GM12891 (cell line): ENCODE measurements around the gene PDXDC1.
"Not testable (repeated sequence)": the region's sequence is repeated elsewhere in the genome, so short reads cannot be mapped to it uniquely, and the experiment has no call there.

Experiments
- DNase-seq: peaks from one replicate; pipeline ENCODE4 v3.0.0; 2011; ENCODE audit warnings: low spot score; ENCODE audit not compliant: insufficient read length
- FAIRE-seq: peaks from 2 replicates; lab custom pipeline; 2011; peaks lifted over from hg19 to GRCh38; lab: Jason Lieb, UNC
- PAX5 ChIP-seq: IDR thresholded peaks from 2 replicates; pipeline ENCODE4 v1.6.1; 2011; ENCODE audit warnings: low read length, moderate library complexity, mild to moderate bottlenecking; ENCODE audit not compliant: insufficient read depth, severe bottlenecking
- POLR2A ChIP-seq: IDR thresholded peaks from 2 replicates; pipeline ENCODE4 v1.6.1; 2011; ENCODE audit warnings: low read depth, low read length, control low read depth
- POLR2AphosphoS5 ChIP-seq: IDR thresholded peaks from 2 replicates; pipeline ENCODE4 v1.6.1; 2011; ENCODE audit warnings: low read depth, low read length, control low read depth
- POU2F2 ChIP-seq: IDR thresholded peaks from 2 replicates; pipeline ENCODE4 v1.6.1; 2011; ENCODE audit warnings: low read depth, mild to moderate bottlenecking, control low read depth, low read length, moderate library complexity
- SPI1 ChIP-seq: IDR thresholded peaks from 2 replicates; pipeline ENCODE4 v1.6.1; 2011; ENCODE audit warnings: low read depth, low read length, control low read depth
- TAF1 ChIP-seq: IDR thresholded peaks from 2 replicates; pipeline ENCODE4 v1.6.1; 2011; ENCODE audit warnings: low read depth, low read length, control low read depth

Gene PDXDC1

GRCh38 chr16:15023381-15024077 lies 48.7 kb downstream of the PDXDC1 start:
- not testable (repeated sequence) for FAIRE-seq, DNase-seq

GRCh38 chr16:15024858-15025199 lies 50.0 kb downstream of the PDXDC1 start:
- FAIRE-seq: not testable (repeated sequence)

GRCh38 chr16:15025234-15025951 lies 50.6 kb downstream of the PDXDC1 start:
- DNase-seq, FAIRE-seq: not testable (repeated sequence)

More at GRCh38 chr16:15024858-15025199, 50.0 kb downstream of the PDXDC1 start:
- DNase-seq: not testable (repeated sequence)

GRCh38 chr16:15027051-15027450 lies 52.2 kb downstream of the PDXDC1 start:
- not testable (repeated sequence) for DNase-seq, FAIRE-seq

- not testable (repeated sequence) for FAIRE-seq, DNase-seq
These were observed 52.9 kb downstream of the PDXDC1 start for GRCh38 chr16:15027503-15028344.

GRCh38 chr16:15028345-15028715 lies 53.5 kb downstream of the PDXDC1 start:
- not testable (repeated sequence) for DNase-seq, FAIRE-seq

GRCh38 chr16:15028801-15029698 lies 54.2 kb downstream of the PDXDC1 start:
- not testable (repeated sequence) for FAIRE-seq, DNase-seq

GRCh38 chr16:15029749-15030148 lies 54.9 kb downstream of the PDXDC1 start:
- not testable (repeated sequence) for FAIRE-seq, DNase-seq

GRCh38 chr16:15031179-15031578 lies 56.4 kb downstream of the PDXDC1 start:
- TF ChIP-seq POLR2A (no peak), PAX5 (no peak), SPI1 (no peak), TAF1 (no peak), POU2F2 (no peak), POLR2AphosphoS5 (no peak)
- DNase-seq (no peak), FAIRE-seq (no peak)

- no peak for DNase-seq
- FAIRE-seq: no peak
- TF ChIP-seq POU2F2 (no peak), POLR2AphosphoS5 (no peak), PAX5 (no peak), POLR2A (no peak), TAF1 (no peak), SPI1 (no peak)
These were observed 56.8 kb downstream of the PDXDC1 start for GRCh38 chr16:15031586-15031985.

GRCh38 chr16:15032547-15033308 lies 57.9 kb downstream of the PDXDC1 start:
- TF ChIP-seq TAF1: no peak
- TF ChIP-seq POLR2AphosphoS5: no peak
- no peak for TF ChIP-seq POLR2A
- no peak for TF ChIP-seq PAX5
- TF ChIP-seq SPI1: no peak
- no peak for TF ChIP-seq POU2F2
- FAIRE-seq (no peak), DNase-seq (no peak)
